SU-DHL-6 (cell line): ENCODE results near the gene PGF.

Experiments used
- H2AFZ ChIP-seq: fragments of 200-600 bp; sonication (generic); 2 replicates; pipeline ENCODE4 v1.6.1; 2014; ENCODE audit warnings: low read depth, mild to moderate bottlenecking, moderate library complexity, mixed read lengths, antibody characterized with exemption, low read length; ENCODE audit not compliant: severe bottlenecking
- H3F3A ChIP-seq: fragments of 200-600 bp; shearing (Covaris generic); 2 replicates; pipeline ENCODE4 v1.6.0; 2016; ENCODE audit warnings: antibody characterized with exemption, mild to moderate bottlenecking; ENCODE audit not compliant: insufficient read depth
- H3K27ac ChIP-seq: fragments of 200-600 bp; sonication (generic); 2 replicates; pipeline ENCODE4 v1.5.1; 2016; ENCODE audit warnings: low read depth, mild to moderate bottlenecking, low read length, moderate library complexity, mixed read lengths
- H3K27me3 ChIP-seq: fragments of 200-600 bp; sonication (generic), shearing (Covaris generic); 2 replicates; pipeline ENCODE4 v1.6.0; 2014; ENCODE audit warnings: mild to moderate bottlenecking, low read length
- H3K36me3 ChIP-seq: fragments of 200-600 bp; sonication (generic); 2 replicates; pipeline ENCODE4 v1.6.1; 2014; ENCODE audit warnings: mild to moderate bottlenecking, low read length, mixed read lengths
- H3K4me2 ChIP-seq: fragments of 300-600, 200-600 bp; shearing (Covaris generic), sonication (generic); 2 replicates; pipeline ENCODE4 v1.6.0; 2014; ENCODE audit warnings: low read length, low read depth, mild to moderate bottlenecking; ENCODE audit not compliant: poor library complexity, severe bottlenecking
- H3K4me3 ChIP-seq: fragments of 200-600 bp; sonication (generic); 2 replicates; pipeline ENCODE4 v1.5.1; 2014; ENCODE audit warnings: antibody characterized with exemption, low read length, mild to moderate bottlenecking, mixed read lengths; ENCODE audit not compliant: insufficient read depth, poor library complexity, severe bottlenecking
- H3K79me2 ChIP-seq: fragments of 200-600 bp; sonication (generic); 2 replicates; pipeline ENCODE4 v1.6.1; 2014; ENCODE audit warnings: mild to moderate bottlenecking, low read length, moderate library complexity; ENCODE audit not compliant: insufficient read depth
- H3K9ac ChIP-seq: fragments of 200-600 bp; sonication (generic); 2 replicates; pipeline ENCODE4 v1.7.0; 2014; ENCODE audit warnings: mild to moderate bottlenecking, low read length
- H3K9me2 ChIP-seq: fragments of 200-600 bp; sonication (generic); replicated peaks from 2 replicates; pipeline ENCODE4 v1.6.1; 2014; ENCODE audit warnings: low read length; ENCODE audit not compliant: insufficient read depth
- H3K9me3 ChIP-seq: fragments of 200-600 bp; sonication (generic); 2 replicates; pipeline ENCODE4 v1.6.1; 2014; ENCODE audit warnings: low read length, mixed read lengths; ENCODE audit not compliant: insufficient read depth
- H4K20me1 ChIP-seq: fragments of 200-600 bp; sonication (generic); 2 replicates; pipeline ENCODE4 v1.6.1; 2014; ENCODE audit warnings: low read depth, mild to moderate bottlenecking, antibody characterized with exemption, low read length, moderate library complexity, mixed read lengths
- CTCF ChIP-seq: fragments of 200-600 bp; sonication (generic); IDR thresholded peaks from one replicate; pipeline ENCODE4 v1.5.1; 2017; ENCODE audit warnings: antibody characterized with exemption, mild to moderate bottlenecking, low read length, moderate library complexity; ENCODE audit not compliant: insufficient read depth, poor library complexity, severe bottlenecking
- EZH2phosphoT487 ChIP-seq: fragments of 200-600 bp; sonication (generic), shearing (Covaris generic); conservative IDR thresholded peaks from 2 replicates; pipeline ENCODE4 v1.6.1; 2018; ENCODE audit warnings: mild to moderate bottlenecking, antibody characterized with exemption, low read length, moderate library complexity, mixed read lengths

PGF gene

GRCh38 chr14:74922752-74923401 lies 32.5 kb downstream of the PGF start, which contains the start of gene RPS6KL1:
Gene RPS6KL1, minus strand, starts transcription at chr14:74923260. Its CDS starts 1,719 bp downstream, at chr14:74921541.
- H2AFZ ChIP-seq = peak within 1 kb of the TSS; percentile 80

GRCh38 chr14:74921987-74922751 lies 33.2 kb downstream of the PGF start:
- H3K27ac ChIP-seq = no peak overlapping the region
- peak overlapping the region; percentile 80 for H2AFZ ChIP-seq
- TF ChIP-seq CTCF = no peak
- no peak for TF ChIP-seq EZH2phosphoT487

More at GRCh38 chr14:74922752-74923401, 32.5 kb downstream of the PGF start, which contains the start of gene RPS6KL1:
- no peaks in the 10 kb centered on the region for H3K9me2 ChIP-seq
- H3K27me3 ChIP-seq = no peaks in the 10 kb centered on the region
- no peaks in the 10 kb centered on the region for H3K9me3 ChIP-seq
- no peaks in the 10 kb centered on the region for H3K36me3 ChIP-seq
- H3K9ac ChIP-seq = peak within 1 kb of the TSS; percentile 47
- H3K79me2 ChIP-seq = no peaks in the 10 kb centered on the region
- TF ChIP-seq CTCF = no peak
- TF ChIP-seq EZH2phosphoT487 = no peak
- H3K4me2 ChIP-seq = peak within 1 kb of the TSS; percentile 50
- H3K27ac ChIP-seq = no peak within 1 kb of the TSS
- no peaks in the 10 kb centered on the region for H4K20me1 ChIP-seq
- no peaks in the 10 kb centered on the region for H3F3A ChIP-seq
- H3K4me3 ChIP-seq = peak within 1 kb of the TSS; percentile 47

GRCh38 chr14:74921053-74921620 lies 34.3 kb downstream of the PGF start:
- H3K9me3 ChIP-seq = no peaks in the 10 kb centered on the region
- no peak overlapping the region for H3K4me3 ChIP-seq
- H3K27me3 ChIP-seq = no peaks in the 10 kb centered on the region
- no peaks in the 10 kb centered on the region for H3K79me2 ChIP-seq
- H3F3A ChIP-seq = no peaks in the 10 kb centered on the region
- H3K36me3 ChIP-seq = no peaks in the 10 kb centered on the region
- no peak overlapping the region for H3K4me2 ChIP-seq
- TF ChIP-seq EZH2phosphoT487 = no peak
- TF ChIP-seq CTCF = no peak
- no peaks in the 10 kb centered on the region for H4K20me1 ChIP-seq
- H3K9ac ChIP-seq = no peak overlapping the region
- no peak overlapping the region for H2AFZ ChIP-seq
- H3K27ac ChIP-seq = no peak overlapping the region
- H3K9me2 ChIP-seq = no peaks in the 10 kb centered on the region

More at GRCh38 chr14:74921987-74922751, 33.2 kb downstream of the PGF start:
- Histone ChIP-seq H3K36me3 (no peaks in the 10 kb centered on the region), H3K9me2 (no peaks in the 10 kb centered on the region), H3F3A (no peaks in the 10 kb centered on the region), H3K9me3 (no peaks in the 10 kb centered on the region), H4K20me1 (no peaks in the 10 kb centered on the region), H3K79me2 (no peaks in the 10 kb centered on the region), H3K9ac (peak overlapping the region; percentile 47; the same call in 1 of the 2 replicates), H3K27me3 (no peaks in the 10 kb centered on the region), H3K4me2 (peak overlapping the region; percentile 50), H3K4me3 (no peak overlapping the region)
